GM04503 (cell line): ENCODE measurements around the gene NUP155.
A peak's percentile ranks its signal among the peaks of the same experiment; 100 is the strongest.
"Not testable (repeated sequence)": the region's sequence is repeated elsewhere in the genome, so short reads cannot be mapped to it uniquely, and the experiment has no call there.

ENCODE experiments used
- DNase-seq: peaks from one replicate; pipeline ENCODE4 v3.0.0-alpha.2; 2012; ENCODE audit warnings: low read depth

Gene NUP155

DNA sequence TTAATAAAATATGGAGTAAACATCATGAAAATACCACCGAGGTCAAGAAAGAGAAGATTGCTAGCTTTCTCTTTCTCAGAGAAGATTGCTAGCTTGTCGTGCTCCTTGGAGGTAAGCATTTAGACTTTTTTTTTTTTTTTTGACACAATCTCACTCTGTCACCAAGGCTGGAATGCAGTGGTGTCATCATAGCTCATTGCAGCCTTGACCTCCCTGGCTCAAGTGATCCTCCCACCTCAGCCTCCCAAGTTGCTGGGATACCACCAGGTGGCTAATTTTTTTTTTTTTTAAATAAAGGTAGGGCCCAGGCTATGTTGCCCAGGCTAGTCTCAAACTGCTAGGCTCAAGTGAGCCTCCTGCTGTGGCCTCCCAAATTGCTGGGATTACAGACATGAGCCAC is 95.4 kb downstream of the NUP155 start:
- DNase-seq: no peak

DNA sequence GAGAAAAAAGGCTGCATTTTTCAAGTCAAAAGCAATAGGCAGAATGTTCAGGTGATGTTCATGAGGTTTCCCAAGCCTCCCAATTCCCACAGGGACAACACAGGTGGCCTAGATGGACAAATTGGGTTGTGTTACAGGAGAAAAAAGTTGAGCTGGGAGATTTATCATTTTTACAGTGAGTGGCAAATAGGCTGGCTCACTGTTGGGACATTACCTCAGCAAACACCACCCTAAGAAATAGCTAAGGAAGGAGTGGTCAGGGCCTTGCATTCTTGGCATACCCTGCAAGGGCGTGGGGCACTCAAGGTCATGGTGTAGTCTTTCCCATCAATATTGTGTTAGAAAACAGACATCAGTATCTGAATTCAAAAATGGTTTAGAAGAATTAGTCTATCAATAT is 98.4 kb downstream of the NUP155 start:
- peak; percentile 44 for DNase-seq

DNA sequence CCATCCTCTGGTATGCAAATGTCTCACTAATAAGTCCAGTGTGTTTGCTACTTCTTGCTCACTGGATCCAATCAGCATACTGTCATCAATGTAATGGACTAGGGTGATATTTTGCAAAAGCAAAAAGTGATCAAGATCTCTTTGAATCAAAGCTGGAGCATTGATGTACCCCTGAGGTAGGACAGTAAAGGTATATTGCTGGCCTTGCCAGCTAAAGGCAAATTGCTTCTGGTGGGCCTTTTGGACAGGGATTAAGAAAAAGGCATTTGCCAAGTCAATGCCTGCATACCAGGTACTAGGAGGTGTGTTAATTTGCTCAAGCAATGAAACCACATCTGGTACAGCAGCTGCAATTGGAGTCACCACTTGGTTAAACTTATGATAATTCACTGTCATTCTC is 102.8 kb downstream of the NUP155 start:
- not testable (repeated sequence) for DNase-seq

DNA sequence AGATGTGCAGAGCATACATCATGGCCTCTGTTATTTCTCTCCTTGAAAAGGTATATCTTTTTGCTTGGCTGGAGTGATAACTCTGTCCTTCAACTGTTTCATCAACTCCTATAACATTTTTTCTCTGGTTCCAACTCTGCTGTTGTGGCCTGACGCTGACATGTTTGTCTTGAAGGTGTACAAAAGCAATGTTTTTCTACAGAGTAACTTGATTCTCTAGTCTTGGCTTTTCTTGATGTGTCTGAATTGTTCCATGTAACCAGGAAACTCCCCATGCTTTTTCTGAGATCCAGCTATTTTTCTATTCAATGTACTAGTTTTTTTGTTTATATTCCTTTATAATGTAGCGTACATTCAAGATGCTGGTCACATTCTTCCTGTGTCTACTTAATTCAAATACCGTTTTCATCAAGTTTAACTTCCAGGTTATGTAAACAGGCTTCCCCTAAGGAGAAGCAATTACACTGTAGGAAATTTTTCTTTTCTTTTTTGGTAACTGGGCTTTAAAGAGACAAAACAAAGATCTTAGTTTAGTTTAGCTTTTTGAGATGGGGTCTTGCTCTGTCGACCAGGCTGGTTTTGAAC is 115.0 kb downstream of the NUP155 start:
- no peak for DNase-seq

DNA sequence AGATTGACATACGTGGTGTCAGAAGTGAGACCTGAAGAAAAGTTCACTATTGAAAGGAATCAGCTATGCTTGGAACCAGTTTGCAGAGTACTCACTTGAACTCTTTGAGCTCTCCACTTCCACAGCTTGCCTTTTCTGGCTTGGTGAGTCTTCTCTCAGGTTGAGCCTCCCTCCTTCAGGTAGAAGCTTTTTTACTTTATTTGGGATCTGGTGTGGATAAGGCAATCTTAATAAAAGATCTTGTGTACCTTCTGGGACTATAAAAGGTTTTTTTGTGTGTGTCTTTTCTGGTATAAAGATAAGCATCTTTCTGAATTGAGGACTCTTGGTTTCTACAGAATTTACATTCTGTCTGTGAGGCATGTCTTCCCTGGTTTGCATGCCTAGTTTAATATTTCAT is 116.3 kb downstream of the NUP155 start:
- DNase-seq: no peak

DNA sequence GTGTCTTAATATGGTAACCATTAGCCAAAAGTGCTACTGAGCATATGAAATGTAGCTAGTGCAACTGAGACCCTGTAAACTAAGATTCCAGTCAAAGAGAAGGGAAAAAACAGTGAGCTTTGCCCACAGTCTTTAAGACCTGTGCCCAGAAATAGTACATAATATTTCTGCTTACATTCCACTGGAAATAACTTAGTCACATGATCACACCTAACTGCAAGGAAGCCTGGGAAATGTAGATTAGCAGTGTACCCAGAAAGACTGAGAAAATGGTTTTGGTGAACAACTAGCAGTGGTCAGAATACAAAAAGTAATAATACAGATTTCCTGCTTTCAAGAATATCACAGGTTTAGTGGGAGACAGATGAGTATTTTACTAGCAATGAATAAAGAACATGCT is 119.2 kb downstream of the NUP155 start:
- no peak for DNase-seq

DNA sequence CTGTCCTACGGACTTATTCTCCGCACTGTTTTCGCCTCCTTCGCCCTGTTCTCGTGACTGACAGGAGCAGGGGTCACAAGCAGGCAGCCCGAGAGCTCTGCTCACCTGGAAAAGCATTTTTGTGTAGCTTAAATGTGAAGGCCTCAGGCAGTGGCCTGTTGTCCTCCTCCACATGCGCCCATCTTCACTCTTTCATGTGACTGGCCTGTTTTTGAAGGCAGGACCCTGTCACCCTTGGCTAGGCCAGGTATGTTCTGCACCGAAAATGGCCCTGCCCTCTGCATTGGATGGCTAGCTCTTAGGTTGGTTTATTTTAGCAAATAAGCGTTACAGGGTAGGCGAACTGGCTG is 121.1 kb downstream of the NUP155 start:
- DNase-seq: no peak

DNA sequence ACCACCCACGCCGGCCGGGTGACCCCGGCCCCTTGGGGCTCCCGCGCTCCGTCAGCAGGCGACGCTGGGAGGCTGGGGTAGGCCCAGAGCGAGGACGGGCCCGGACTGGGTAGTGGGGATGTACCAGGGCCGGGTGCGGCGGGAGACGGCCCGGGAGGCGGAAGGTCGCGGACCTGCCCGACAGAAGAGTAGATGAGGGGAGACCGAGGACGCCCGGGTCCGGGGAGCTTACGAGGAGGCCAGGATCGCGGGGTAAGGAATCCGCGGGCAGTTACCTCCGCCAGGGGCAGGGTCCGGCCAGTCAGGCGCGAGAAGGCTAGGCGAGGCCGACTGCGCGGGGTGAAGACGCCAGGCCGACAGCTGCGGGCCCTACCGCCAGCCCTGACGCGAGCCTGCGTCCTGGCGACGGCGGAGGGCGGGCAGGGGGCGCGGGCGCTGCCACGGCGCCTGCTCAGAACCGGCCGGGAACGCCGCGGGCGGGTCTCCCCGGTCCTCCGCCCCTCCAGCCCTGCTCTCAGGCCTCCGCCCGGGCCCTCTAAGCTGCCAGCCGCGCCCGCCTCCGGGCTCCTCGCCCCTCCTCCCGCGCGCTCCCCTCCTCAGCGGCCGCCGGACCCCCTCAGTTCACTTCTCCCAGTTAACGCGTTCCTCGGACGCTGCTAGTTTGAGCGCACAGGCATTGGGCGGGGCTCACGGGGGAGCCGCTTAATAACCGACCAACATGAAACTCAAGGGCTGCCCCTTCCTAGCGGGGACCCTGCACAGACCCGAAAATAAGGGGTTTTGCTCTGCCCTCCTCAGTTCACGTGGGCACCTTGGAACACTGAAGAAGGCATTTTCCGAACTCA is 121.7 kb downstream of the NUP155 start, which contains the start of gene CPLANE1:
Gene CPLANE1, minus strand, starts transcription at position 407 of the 845 bp plus-strand sequence. CDS start 1,678 bp downstream, outside the sequence.
- peak; percentile 23 for DNase-seq

DNA sequence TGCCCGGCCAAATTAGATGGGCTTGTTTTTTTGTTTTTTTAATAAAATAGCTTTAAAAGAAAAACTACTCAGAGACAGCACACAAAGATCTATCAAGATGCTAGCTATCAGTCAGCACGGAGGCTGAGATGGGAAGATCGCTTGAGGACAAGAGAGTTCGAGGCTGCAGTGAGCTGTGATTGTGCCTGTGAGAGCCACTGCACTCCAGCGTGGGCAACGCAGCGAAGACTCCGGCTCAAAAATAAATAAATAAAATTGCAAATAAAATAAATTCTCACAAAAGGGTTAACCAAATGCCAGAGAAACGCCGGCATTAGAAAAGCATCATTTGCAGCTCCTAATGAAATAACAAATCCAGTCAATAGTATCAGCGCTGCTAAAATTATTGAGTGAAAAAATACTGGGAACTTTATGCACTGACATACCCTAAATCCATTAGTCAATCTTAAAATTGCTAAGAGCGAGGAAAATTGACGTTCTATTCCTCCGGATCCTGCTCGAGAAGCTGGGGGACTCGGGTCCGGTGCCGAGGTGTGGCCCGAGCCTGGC is 122.4 kb downstream of the NUP155 start:
- peak; percentile 2 for DNase-seq

DNA sequence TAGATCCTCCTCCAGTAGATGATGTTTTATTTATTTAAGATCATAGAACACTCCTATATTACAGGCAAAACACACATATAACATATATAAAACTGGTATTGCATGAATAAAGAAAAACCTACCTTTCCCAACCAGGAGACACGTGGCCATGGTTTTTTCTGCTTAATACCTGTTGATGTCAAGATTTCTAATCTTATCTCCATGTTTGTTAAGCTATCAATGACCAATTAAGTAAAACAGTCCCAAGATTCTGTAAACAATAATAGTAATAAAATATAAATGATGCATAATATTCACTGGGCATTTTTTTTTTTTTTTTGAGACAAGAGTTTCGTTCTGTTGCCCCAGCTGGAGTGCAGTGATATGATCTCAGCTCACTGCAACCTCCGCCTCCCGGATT is 123.4 kb downstream of the NUP155 start:
- no peak for DNase-seq

DNA sequence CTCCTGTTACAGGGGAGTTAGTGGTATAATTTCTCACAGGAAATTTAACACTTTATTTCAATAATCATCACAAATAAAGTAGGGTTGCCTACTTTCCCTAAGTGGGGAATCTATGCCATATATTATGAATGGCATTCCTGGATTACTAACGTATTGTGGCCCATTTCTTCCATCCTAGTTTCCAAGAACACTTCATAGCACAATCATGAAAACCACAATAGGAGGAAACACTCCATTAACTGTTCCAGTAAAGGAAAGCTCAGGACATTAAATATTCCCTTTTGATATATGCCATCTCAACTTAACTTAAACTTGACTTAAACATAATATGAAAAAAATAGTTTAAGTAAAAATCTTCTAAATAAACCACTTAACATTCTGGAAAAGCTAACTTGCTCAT is 123.9 kb downstream of the NUP155 start:
- DNase-seq: no peak
